ENCODE measurements around the gene MR1. TPM values are rescaled to one million over a fixed set of nuclear protein-coding genes. Genes with fewer than 3 reads are reported as not detected.

MR1 gene
- total and polyA plus RNA-seq, 2 of the 13 experiments (the other 11 are each of a cell fraction or from before 2014, with no cell fraction given): 7.7 to 10.4 TPM

DNA sequence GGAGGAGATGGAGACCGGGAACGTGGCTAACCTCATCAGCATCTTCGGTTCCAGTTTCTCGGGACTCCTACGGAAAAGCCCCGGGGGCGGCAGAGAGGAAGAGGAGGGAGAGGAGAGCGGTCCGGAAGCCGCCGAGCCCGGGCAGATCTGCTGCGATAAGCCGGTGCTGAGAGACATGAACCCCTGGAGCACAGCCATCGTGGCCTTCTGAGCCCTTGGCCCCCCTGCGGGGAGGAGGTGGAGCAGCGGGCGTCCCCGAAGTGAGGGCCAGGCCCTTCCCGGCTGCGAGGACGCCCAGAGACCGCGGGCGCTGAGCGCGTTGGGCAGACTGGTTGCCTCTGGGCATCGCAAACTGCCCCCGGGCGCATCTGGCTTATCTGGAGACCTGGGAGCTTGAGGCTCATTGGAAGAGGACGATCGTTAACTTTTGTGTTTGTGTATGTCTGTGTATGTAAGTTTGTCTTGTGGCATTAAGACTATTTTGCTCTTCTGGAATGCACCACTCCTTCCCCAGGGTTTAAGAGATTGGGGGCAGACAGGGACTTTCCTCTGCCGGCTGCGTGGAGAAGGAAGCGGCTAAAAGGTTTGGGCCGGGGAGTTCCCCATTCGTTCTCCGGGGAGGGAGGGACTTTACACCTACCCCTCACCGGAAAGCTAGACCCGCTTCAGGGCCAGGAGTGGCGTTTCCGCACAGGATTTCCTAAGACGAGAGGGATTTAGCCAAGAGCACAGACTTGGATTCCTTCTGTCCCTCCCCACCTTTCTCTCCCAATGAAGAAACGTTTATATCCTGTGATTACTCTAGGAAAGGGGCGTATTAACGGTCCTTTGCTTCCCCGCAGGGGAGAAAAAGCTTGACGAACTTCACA, 56.1 kb downstream of the MR1 start (continued):
- TF ChIP-seq ZNF503 (CRISPR knock-in tag; IDR thresholded peaks at IDR 0.05) (no peak), ZSCAN12 (CRISPR knock-in tag; IDR thresholded peaks at IDR 0.05) (no peak), TCF7 (IDR thresholded peaks at IDR 0.05; ENCODE audit: low read depth) (no peak), ZNF30 (CRISPR knock-in tag; IDR thresholded peaks at IDR 0.05) (no peak), TARDBP (CRISPR knock-in tag; IDR thresholded peaks at IDR 0.05) (no peak), TEAD2 (CRISPR knock-in tag; IDR thresholded peaks at IDR 0.05) (no peak), ZNF772 (CRISPR knock-in tag; IDR thresholded peaks at IDR 0.05) (no peak), RBM39 (IDR thresholded peaks at IDR 0.05; ENCODE audit: low read depth, low read length, poor library complexity, severe bottlenecking) (no peak), ZNF121 (CRISPR knock-in tag; IDR thresholded peaks at IDR 0.05) (no peak), HMG20A (CRISPR knock-in tag; IDR thresholded peaks at IDR 0.05; ENCODE audit: borderline replicate concordance) (no peak), ZNF468 (CRISPR knock-in tag; IDR thresholded peaks at IDR 0.05) (no peak), NR2F2 (IDR thresholded peaks at IDR 0.05; ENCODE audit: borderline replicate concordance, low read depth) (no peak), ZNF576 (CRISPR knock-in tag; IDR thresholded peaks at IDR 0.05) (no peak), KLF11 (CRISPR knock-in tag; IDR thresholded peaks at IDR 0.05) (no peak), FOXK1 (CRISPR knock-in tag; IDR thresholded peaks at IDR 0.05; ENCODE audit: borderline replicate concordance, low read depth) (no peak), ZFP37 (CRISPR knock-in tag; IDR thresholded peaks at IDR 0.05; ENCODE audit: borderline replicate concordance) (no peak), ZNF234 (CRISPR knock-in tag; conservative IDR thresholded peaks at IDR 0.05) (no peak), ZNF773 (CRISPR knock-in tag; IDR thresholded peaks at IDR 0.05; ENCODE audit: borderline replicate concordance) (no peak), ZSCAN20 (CRISPR knock-in tag; IDR thresholded peaks at IDR 0.05; ENCODE audit: borderline replicate concordance) (no peak), CENPT (CRISPR knock-in tag; IDR thresholded peaks at IDR 0.05; ENCODE audit: low read depth) (no peak)
- TF ChIP-seq, protein P1, sequence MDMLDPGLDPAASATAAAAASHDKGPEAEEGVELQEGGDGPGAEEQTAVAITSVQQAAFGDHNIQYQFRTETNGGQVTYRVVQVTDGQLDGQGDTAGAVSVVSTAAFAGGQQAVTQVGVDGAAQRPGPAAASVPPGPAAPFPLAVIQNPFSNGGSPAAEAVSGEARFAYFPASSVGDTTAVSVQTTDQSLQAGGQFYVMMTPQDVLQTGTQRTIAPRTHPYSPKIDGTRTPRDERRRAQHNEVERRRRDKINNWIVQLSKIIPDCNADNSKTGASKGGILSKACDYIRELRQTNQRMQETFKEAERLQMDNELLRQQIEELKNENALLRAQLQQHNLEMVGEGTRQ (IDR thresholded peaks at IDR 0.05; ENCODE audit: low read depth, low read length): no peak
- TF ChIP-seq, protein P1 (CRISPR knock-in tag; IDR thresholded peaks at IDR 0.05; ENCODE audit: borderline replicate concordance): no peak
- TF ChIP-seq, protein P2, sequence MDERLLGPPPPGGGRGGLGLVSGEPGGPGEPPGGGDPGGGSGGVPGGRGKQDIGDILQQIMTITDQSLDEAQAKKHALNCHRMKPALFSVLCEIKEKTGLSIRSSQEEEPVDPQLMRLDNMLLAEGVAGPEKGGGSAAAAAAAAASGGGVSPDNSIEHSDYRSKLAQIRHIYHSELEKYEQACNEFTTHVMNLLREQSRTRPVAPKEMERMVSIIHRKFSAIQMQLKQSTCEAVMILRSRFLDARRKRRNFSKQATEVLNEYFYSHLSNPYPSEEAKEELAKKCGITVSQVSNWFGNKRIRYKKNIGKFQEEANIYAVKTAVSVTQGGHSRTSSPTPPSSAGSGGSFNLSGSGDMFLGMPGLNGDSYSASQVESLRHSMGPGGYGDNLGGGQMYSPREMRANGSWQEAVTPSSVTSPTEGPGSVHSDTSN (CRISPR knock-in tag; IDR thresholded peaks at IDR 0.05): no peak
- TF ChIP-seq, protein P3, sequence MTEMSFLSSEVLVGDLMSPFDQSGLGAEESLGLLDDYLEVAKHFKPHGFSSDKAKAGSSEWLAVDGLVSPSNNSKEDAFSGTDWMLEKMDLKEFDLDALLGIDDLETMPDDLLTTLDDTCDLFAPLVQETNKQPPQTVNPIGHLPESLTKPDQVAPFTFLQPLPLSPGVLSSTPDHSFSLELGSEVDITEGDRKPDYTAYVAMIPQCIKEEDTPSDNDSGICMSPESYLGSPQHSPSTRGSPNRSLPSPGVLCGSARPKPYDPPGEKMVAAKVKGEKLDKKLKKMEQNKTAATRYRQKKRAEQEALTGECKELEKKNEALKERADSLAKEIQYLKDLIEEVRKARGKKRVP (CRISPR knock-in tag; IDR thresholded peaks at IDR 0.05): no peak
